IMR-90 (cell line): ENCODE measurements around the gene CD82. TPM values are rescaled to one million over a fixed set of nuclear protein-coding genes. Genes with fewer than 3 reads are reported as not detected.

Experiments
- ATAC-seq: fragments of 200-7000 bp; cut with Tn5 transposase; 2 replicates; pipeline ENCODE4 v1.9.1; 2020; ENCODE audit warnings: low read depth, mild to moderate bottlenecking, moderate library complexity
- BruUV-seq: library from RNA; stranded (reverse); fragments of 400-500 nt; replicated peaks from 2 replicates; lab custom pipeline; 2021; lab: Mats Ljungman, UMichigan
- CTCF ChIA-PET: fragments of 300-600 bp; formaldehyde crosslinking; extraction: SDS; loops from one replicate; lab custom pipeline; 2021; ENCODE audit warnings: antibody characterized with exemption; lab: Yijun Ruan, JAX
- POLR2A ChIA-PET: fragments of 300-600 bp; sonication (Branson Sonifier 250); formaldehyde crosslinking; loops from one replicate; lab custom pipeline; 2022; ENCODE audit warnings: antibody characterized with exemption; ENCODE audit not compliant: unreplicated experiment; lab: Charles Lee
- DNase-seq: peaks from one replicate; pipeline ENCODE4 v3.0.0; 2013
- H2AFZ ChIP-seq: replicated peaks from 2 replicates; pipeline ENCODE3; 2013; ENCODE audit warnings: low read length, mild to moderate bottlenecking; ENCODE audit not compliant: poor library complexity
- H2AK5ac ChIP-seq: 2 replicates; pipeline ENCODE4 v1.6.1; 2013; ENCODE audit warnings: low read depth, low read length, inconsistent platforms
- H2AK9ac ChIP-seq: replicated peaks from 2 replicates; pipeline ENCODE3; 2013; ENCODE audit warnings: mild to moderate bottlenecking, low read depth, low read length, moderate library complexity; ENCODE audit not compliant: poor library complexity
- H2BK120ac ChIP-seq: 2 replicates; pipeline ENCODE4 v1.6.1; 2013; ENCODE audit warnings: low read depth, low read length, inconsistent platforms
- H2BK15ac ChIP-seq: 3 replicates; pipeline ENCODE4 v1.6.1; 2013; ENCODE audit warnings: low read depth, low read length, inconsistent platforms
- H2BK20ac ChIP-seq: 2 replicates; pipeline ENCODE4 v1.6.1; 2013; ENCODE audit warnings: low read depth, mild to moderate bottlenecking, inconsistent platforms, low read length, moderate library complexity
- H2BK5ac ChIP-seq: 2 replicates; pipeline ENCODE4 v1.6.1; 2013; ENCODE audit warnings: mild to moderate bottlenecking, low read depth, low read length, inconsistent platforms; ENCODE audit not compliant: poor library complexity, severe bottlenecking
- H3K14ac ChIP-seq: replicated peaks from 2 replicates; pipeline ENCODE4 v1.6.1; 2013; ENCODE audit warnings: low read depth, low read length, inconsistent platforms
- H3K18ac ChIP-seq: 2 replicates; pipeline ENCODE4 v1.6.1; 2013; ENCODE audit warnings: low read depth, low read length, control low read depth
- H3K23ac ChIP-seq: 2 replicates; pipeline ENCODE4 v1.6.1; 2013; ENCODE audit warnings: low read depth, low read length, inconsistent platforms
- H3K27ac ChIP-seq: 2 replicates; pipeline ENCODE4 v1.5.1; 2013; ENCODE audit warnings: mild to moderate bottlenecking, control low read depth, low read length; ENCODE audit not compliant: insufficient read depth
- H3K27me3 ChIP-seq: 2 replicates; pipeline ENCODE4 v1.6.1; 2013; ENCODE audit warnings: low read length; ENCODE audit not compliant: control insufficient read depth, insufficient read depth
- H3K36me3 ChIP-seq: 2 replicates; pipeline ENCODE4 v1.6.1; 2013; ENCODE audit warnings: low read length, mixed read lengths; ENCODE audit not compliant: control insufficient read depth, insufficient read depth
- H3K4ac ChIP-seq: 2 replicates; pipeline ENCODE4 v1.6.1; 2013; ENCODE audit warnings: low read depth, low read length, inconsistent platforms
- H3K4me1 ChIP-seq: 2 replicates; pipeline ENCODE4 v1.6.1; 2013; ENCODE audit warnings: low read length, mixed read lengths; ENCODE audit not compliant: control insufficient read depth, insufficient read depth
- H3K4me2 ChIP-seq: 2 replicates; pipeline ENCODE4 v1.6.1; 2013; ENCODE audit warnings: low read depth, mild to moderate bottlenecking, control low read depth, low read length, moderate library complexity
- H3K4me3 ChIP-seq: 2 replicates; pipeline ENCODE4 v1.5.1; 2013; ENCODE audit warnings: low read depth, mild to moderate bottlenecking, control low read depth, low read length, moderate library complexity; ENCODE audit not compliant: insufficient read depth
- H3K56ac ChIP-seq: 2 replicates; pipeline ENCODE4 v1.6.1; 2013; ENCODE audit warnings: low read length, inconsistent platforms; ENCODE audit not compliant: insufficient read depth; ENCODE audit errors: extremely low read depth
- H3K79me1 ChIP-seq, 2 experiments: 2 replicates each; pipeline ENCODE4 v1.6.1; 2013; ENCODE audit warnings: low read length in 2 of 2, inconsistent platforms in 1 of 2, low read depth in 1 of 2
- H3K9ac ChIP-seq: 2 replicates; pipeline ENCODE4 v1.6.1; 2013; ENCODE audit warnings: low read depth, low read length, control low read depth
- H3K9me1 ChIP-seq: 2 replicates; pipeline ENCODE4 v1.6.1; 2013; ENCODE audit warnings: low read length, inconsistent platforms; ENCODE audit not compliant: insufficient read depth
- H3K9me3 ChIP-seq: 2 replicates; pipeline ENCODE4 v1.6.1; 2013; ENCODE audit warnings: low read length; ENCODE audit not compliant: control insufficient read depth, insufficient read depth
- H4K20me1 ChIP-seq: 2 replicates; pipeline ENCODE4 v1.6.1; 2013; ENCODE audit warnings: low read length, inconsistent platforms; ENCODE audit not compliant: insufficient read depth
- H4K5ac ChIP-seq: 2 replicates; pipeline ENCODE4 v1.6.1; 2013; ENCODE audit warnings: mild to moderate bottlenecking, low read depth, low read length, control low read depth
- H4K8ac ChIP-seq, 2 experiments: 2 replicates each; pipeline ENCODE4 v1.6.1; 2013; ENCODE audit warnings: low read depth in 2 of 2, low read length in 2 of 2, control low read depth in 1 of 2, inconsistent platforms in 1 of 2
- H4K91ac ChIP-seq: 2 replicates; pipeline ENCODE4 v1.6.1; 2013; ENCODE audit warnings: low read depth, low read length, inconsistent platforms; ENCODE audit not compliant: insufficient read depth
- CEBPB ChIP-seq: IDR thresholded peaks from 2 replicates; pipeline ENCODE4 v1.6.1; 2012; ENCODE audit warnings: low read depth, low read length, improper control_type of control experiment
- ELK1 ChIP-seq: fragments of 150-350 bp; IDR thresholded peaks from 2 replicates; pipeline ENCODE4 v1.6.1; 2016; ENCODE audit warnings: low read depth, mild to moderate bottlenecking, low read length, moderate library complexity, borderline replicate concordance
- FOS ChIP-seq: fragments of 150-350 bp; IDR thresholded peaks from 2 replicates; pipeline ENCODE4 v1.6.1; 2016; ENCODE audit warnings: low read depth, low read length
- MXI1 ChIP-seq: IDR thresholded peaks from 2 replicates; pipeline ENCODE4 v1.6.1; 2012; ENCODE audit warnings: low read depth, mild to moderate bottlenecking, low read length, moderate library complexity, borderline replicate concordance
- RCOR1 ChIP-seq: IDR thresholded peaks from 2 replicates; pipeline ENCODE4 v1.6.1; 2012; ENCODE audit warnings: mild to moderate bottlenecking, low read length, improper control_type of control experiment; ENCODE audit not compliant: insufficient replicate concordance
- SMC3 ChIP-seq: fragments of 150-350 bp; IDR thresholded peaks from 2 replicates; pipeline ENCODE4 v1.6.1; 2016; ENCODE audit warnings: low read depth, mild to moderate bottlenecking, antibody characterized with exemption, low read length, moderate library complexity
- WGBS, 2 experiments: methylation state at CpG; one replicate each; pipeline versions ENCODE4 v1.1.5 to v1.1.7; 2013; ENCODE audit warnings: missing lambda C conversion rate in 2 of 2; ENCODE audit not compliant: insufficient read length in 1 of 2; ENCODE audit errors: extremely low coverage in 2 of 2; 5-methylcytosine and 5-hydroxymethylcytosine counted together
- dilution Hi-C: fragments of 300-500 bp; cut with HindIII; formaldehyde crosslinking; loops from one replicate; pipeline ENCODE4 v1.14.3; 2018; ENCODE audit warnings: low sequenced_read_pairs; ENCODE audit not compliant: unreplicated experiment
- in situ Hi-C: fragments of 300-500 bp; cut with MboI; formaldehyde crosslinking; loops from 3 replicates; pipeline ENCODE4 v1.14.3; 2019; ENCODE audit warnings: low sequenced_read_pairs, inconsistent platforms, mixed read lengths
- intact Hi-C: fragments of 100-400 bp; cut with micrococcal nuclease; formaldehyde crosslinking; loops from 2 replicates; pipeline ENCODE4 v1.10.0; 2022
- polyA plus RNA-seq, 3 experiments: library from polyadenylated mRNA; depleted of rRNA; stranded (reverse); fragments of >200 nt; gene quantifications; 2 replicates each; pipeline ENCODE4 v1.2.3, GENCODE V29; 2012; ENCODE audit warnings: low replicate concordance in 1 of 3
- total RNA-seq: library from RNA; depleted of rRNA; stranded (reverse); fragments of >200 nt; gene quantifications from 2 replicates; pipeline ENCODE4 v1.2.3, GENCODE V29; 2012

Gene CD82
- total and polyA plus RNA-seq, 2 of the 4 experiments (the other 2 are of a cell fraction): 32.8 to 49.4 TPM

- DNase-seq (no peak), ATAC-seq (no peak)
- dilution Hi-C loops (no loop called here), in situ Hi-C loops (no loop called here), intact Hi-C loops (no loop called here)
- Histone ChIP-seq H3K18ac (peak overlapping the region; percentile 45; the same call in 1 of the 2 replicates), H4K20me1 (no peaks in the 10 kb centered on the region), H2BK15ac (peak overlapping the region; percentile 58; the same call in 2 of the 3 replicates), H3K36me3 (no peaks in the 10 kb centered on the region), H2BK120ac (peak overlapping the region; percentile 93), H2AK5ac (peak overlapping the region; percentile 89), H2AFZ (peak overlapping the region; percentile 10), H4K5ac (peak overlapping the region; percentile 1; the same call in 1 of the 2 replicates), H3K4me2 (no peak overlapping the region), H4K8ac (peak overlapping the region; percentile 7 to 53; a peak in 3 of 4 replicates), H3K27me3 (no peaks in the 10 kb centered on the region), H3K9me1 (peaks cover 19% of the 10 kb centered on the region), H2BK20ac (peak overlapping the region; percentile 70), H3K79me1 (peaks cover 30 to 69% of the 10 kb centered on the region in 2 experiments), H3K27ac (peak overlapping the region; percentile 96), H3K9me3 (no peaks in the 10 kb centered on the region), H3K56ac (no peak overlapping the region), H3K23ac (peak overlapping the region; percentile 57; the same call in 1 of the 2 replicates), H3K4ac (peak overlapping the region; percentile 91), H2AK9ac (no peak overlapping the region), H3K4me3 (no peak overlapping the region), H3K9ac (peak overlapping the region; percentile 21; the same call in 1 of the 2 replicates), H2BK5ac (peak overlapping the region; percentile 99), H4K91ac (peak overlapping the region; percentile 93), H3K4me1 (peaks cover 30% of the 10 kb centered on the region), H3K14ac (peak overlapping the region; percentile 53)
- 100% methylated on average over 1 of the region's 5 CpGs; no CpG with 5 or more reads in 1 of the 2 experiments for WGBS, 2 experiments
- CTCF ChIA-PET: no interaction called here
- TF ChIP-seq ELK1 (no peak), SMC3 (no peak), FOS (no peak), MXI1 (no peak), CEBPB (no peak), RCOR1 (no peak)
- no TSS peak for BruUV-seq
- POLR2A ChIA-PET: no interaction called here
Observed at GRCh38 chr11:44575962-44576361, 10.5 kb downstream of the CD82 start.
